Astrocyte (in vitro differentiated cells and primary cell): ENCODE results near the gene MRTFA. TPM values are rescaled to one million over a fixed set of nuclear protein-coding genes. Genes with fewer than 3 reads are reported as not detected.

ENCODE experiments used
- DNase-seq: peaks from one replicate; pipeline ENCODE4 v3.0.0-alpha.2; 2010; ENCODE audit warnings: low read depth
- FAIRE-seq: peaks from 2 replicates; lab custom pipeline; 2011; peaks lifted over from hg19 to GRCh38; lab: Jason Lieb, UNC
- H2AFZ ChIP-seq: 2 replicates; pipeline ENCODE4 v1.6.0; 2012; ENCODE audit warnings: low read depth, low read length, inconsistent platforms
- H3K27ac ChIP-seq: 2 replicates; pipeline ENCODE4 v1.5.1; 2011; ENCODE audit warnings: low read depth, low read length, inconsistent platforms
- H3K27me3 ChIP-seq: 2 replicates; pipeline ENCODE4 v1.6.0; 2011; ENCODE audit warnings: low read length, inconsistent platforms; ENCODE audit not compliant: insufficient read depth
- H3K36me3 ChIP-seq: 2 replicates; pipeline ENCODE4 v1.5.1; 2011; ENCODE audit warnings: low read length, inconsistent platforms; ENCODE audit not compliant: insufficient read depth
- H3K4me1 ChIP-seq: 2 replicates; pipeline ENCODE4 v1.5.1; 2011; ENCODE audit warnings: low read length, inconsistent platforms; ENCODE audit not compliant: insufficient read depth
- H3K4me2 ChIP-seq: 2 replicates; pipeline ENCODE4 v1.6.0; 2012; ENCODE audit warnings: low read length, inconsistent platforms
- H3K4me3 ChIP-seq: 2 replicates; pipeline ENCODE4 v1.5.1; 2011; ENCODE audit warnings: low read depth, mild to moderate bottlenecking, low read length, inconsistent platforms; ENCODE audit not compliant: insufficient read depth
- H3K79me2 ChIP-seq: 2 replicates; pipeline ENCODE4 v1.6.0; 2012; ENCODE audit warnings: mild to moderate bottlenecking, low read length, inconsistent platforms; ENCODE audit not compliant: insufficient read depth
- H3K9ac ChIP-seq: 2 replicates; pipeline ENCODE4 v1.6.0; 2012; ENCODE audit warnings: mild to moderate bottlenecking, low read length, inconsistent platforms
- H3K9me3 ChIP-seq: 2 replicates; pipeline ENCODE4 v1.5.1; 2012; ENCODE audit warnings: low read depth, mild to moderate bottlenecking, low read length, inconsistent platforms; ENCODE audit not compliant: insufficient read depth
- H4K20me1 ChIP-seq: 2 replicates; pipeline ENCODE4 v1.6.0; 2012; ENCODE audit warnings: low read length, inconsistent platforms; ENCODE audit not compliant: insufficient read depth
- H3K27ac Mint-ChIP-seq: one replicate; pipeline ENCODE4 v1.8.0; 2021; ENCODE audit warnings: mild to moderate bottlenecking, mixed read lengths; ENCODE audit not compliant: unreplicated experiment
- H3K27me3 Mint-ChIP-seq: one replicate; pipeline ENCODE4 v1.8.0; 2021; ENCODE audit warnings: low read depth, mixed read lengths; ENCODE audit not compliant: unreplicated experiment
- H3K36me3 Mint-ChIP-seq: one replicate; pipeline ENCODE4 v1.8.0; 2021; ENCODE audit warnings: low read depth, mixed read lengths; ENCODE audit not compliant: unreplicated experiment
- H3K4me1 Mint-ChIP-seq: one replicate; pipeline ENCODE4 v1.8.0; 2021; ENCODE audit warnings: low read depth, mixed read lengths; ENCODE audit not compliant: unreplicated experiment
- H3K4me3 Mint-ChIP-seq: one replicate; pipeline ENCODE4 v1.8.0; 2021; ENCODE audit warnings: mild to moderate bottlenecking, moderate library complexity, mixed read lengths; ENCODE audit not compliant: unreplicated experiment
- H3K9me3 Mint-ChIP-seq: one replicate; pipeline ENCODE4 v1.8.0; 2021; ENCODE audit warnings: mild to moderate bottlenecking, mixed read lengths; ENCODE audit not compliant: unreplicated experiment
- CTCF ChIP-seq: IDR thresholded peaks from 2 replicates; pipeline ENCODE4 v1.5.1; 2011; ENCODE audit warnings: low read depth, mild to moderate bottlenecking, inconsistent platforms, low read length, moderate library complexity; ENCODE audit not compliant: insufficient read depth
- EZH2 ChIP-seq: IDR thresholded peaks from 2 replicates; pipeline ENCODE4 v1.6.1; 2012; ENCODE audit warnings: mild to moderate bottlenecking, low read length, inconsistent platforms; ENCODE audit not compliant: insufficient read depth
- total RNA-seq: library from RNA; stranded (reverse); gene quantifications from 2 replicates; pipeline ENCODE4 v1.2.1, GENCODE V29; 2021

MRTFA gene
- total RNA-seq, 1 donor from 2014 or later = 74.3 TPM

DNA sequence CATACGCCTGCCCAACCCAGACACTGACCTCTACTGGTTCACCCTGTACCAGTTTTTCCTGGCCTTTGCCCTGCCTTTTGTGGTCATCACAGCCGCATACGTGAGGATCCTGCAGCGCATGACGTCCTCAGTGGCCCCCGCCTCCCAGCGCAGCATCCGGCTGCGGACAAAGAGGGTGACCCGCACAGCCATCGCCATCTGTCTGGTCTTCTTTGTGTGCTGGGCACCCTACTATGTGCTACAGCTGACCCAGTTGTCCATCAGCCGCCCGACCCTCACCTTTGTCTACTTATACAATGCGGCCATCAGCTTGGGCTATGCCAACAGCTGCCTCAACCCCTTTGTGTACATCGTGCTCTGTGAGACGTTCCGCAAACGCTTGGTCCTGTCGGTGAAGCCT, 44.9 kb upstream of the MRTFA start:
- H3K27ac ChIP-seq = no peak overlapping the region
- peak overlapping the region; percentile 34 for H3K4me3 Mint-ChIP-seq

DNA sequence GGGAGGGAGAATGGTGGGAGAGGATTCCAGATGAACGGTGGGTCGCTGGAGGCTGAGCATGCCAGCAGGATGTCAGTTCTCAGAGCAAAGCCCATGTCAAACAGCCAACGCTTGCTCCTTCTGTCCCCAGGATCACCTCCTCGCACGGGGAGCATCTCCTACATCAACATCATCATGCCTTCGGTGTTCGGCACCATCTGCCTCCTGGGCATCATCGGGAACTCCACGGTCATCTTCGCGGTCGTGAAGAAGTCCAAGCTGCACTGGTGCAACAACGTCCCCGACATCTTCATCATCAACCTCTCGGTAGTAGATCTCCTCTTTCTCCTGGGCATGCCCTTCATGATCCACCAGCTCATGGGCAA, 44.3 kb upstream of the MRTFA start:
- H3K4me1 ChIP-seq = peaks cover 23% of the 10 kb centered on the region
- DNase-seq (no peak), FAIRE-seq (no peak)
- no peak overlapping the region for H3K4me3 ChIP-seq
- no peak for TF ChIP-seq CTCF
- TF ChIP-seq EZH2 = no peak
- no peaks in the 10 kb centered on the region for H4K20me1 ChIP-seq
- peaks cover 32% of the 10 kb centered on the region for H3K4me1 Mint-ChIP-seq
- no peaks in the 10 kb centered on the region for H3K9me3 Mint-ChIP-seq
- no peak overlapping the region for H3K9ac ChIP-seq
- H3K36me3 Mint-ChIP-seq = no peaks in the 10 kb centered on the region
- no peak overlapping the region for H2AFZ ChIP-seq
- no peaks in the 10 kb centered on the region for H3K36me3 ChIP-seq
- no peak overlapping the region for H3K4me2 ChIP-seq
- H3K27me3 ChIP-seq = peaks cover 13% of the 10 kb centered on the region
- peaks cover 2% of the 10 kb centered on the region for H3K27me3 Mint-ChIP-seq
- H3K27ac Mint-ChIP-seq = peak overlapping the region; percentile 67
- H3K9me3 ChIP-seq = no peaks in the 10 kb centered on the region
- H3K79me2 ChIP-seq = no peaks in the 10 kb centered on the region
- H3K27ac ChIP-seq = no peak overlapping the region
- H3K4me3 Mint-ChIP-seq = no peak overlapping the region

More for the DNA sequence above, 44.9 kb upstream of the MRTFA start:
- H3K4me1 ChIP-seq = peaks cover 23% of the 10 kb centered on the region
- Mint-ChIP-seq H3K36me3 (no peaks in the 10 kb centered on the region), H3K27me3 (peaks cover 2% of the 10 kb centered on the region), H3K4me1 (peaks cover 32% of the 10 kb centered on the region), H3K9me3 (no peaks in the 10 kb centered on the region), H3K27ac (no peak overlapping the region)
- no peaks in the 10 kb centered on the region for H3K79me2 ChIP-seq
- H2AFZ ChIP-seq = no peak overlapping the region
- no peak overlapping the region for H3K4me2 ChIP-seq
- H3K9ac ChIP-seq = no peak overlapping the region
- peaks cover 13% of the 10 kb centered on the region for H3K27me3 ChIP-seq
- H3K36me3 ChIP-seq = no peaks in the 10 kb centered on the region
- no peak for FAIRE-seq
- TF ChIP-seq CTCF (no peak), EZH2 (no peak)
- DNase-seq = no peak
- H3K9me3 ChIP-seq = no peaks in the 10 kb centered on the region
- H4K20me1 ChIP-seq = no peaks in the 10 kb centered on the region
- no peak overlapping the region for H3K4me3 ChIP-seq

DNA sequence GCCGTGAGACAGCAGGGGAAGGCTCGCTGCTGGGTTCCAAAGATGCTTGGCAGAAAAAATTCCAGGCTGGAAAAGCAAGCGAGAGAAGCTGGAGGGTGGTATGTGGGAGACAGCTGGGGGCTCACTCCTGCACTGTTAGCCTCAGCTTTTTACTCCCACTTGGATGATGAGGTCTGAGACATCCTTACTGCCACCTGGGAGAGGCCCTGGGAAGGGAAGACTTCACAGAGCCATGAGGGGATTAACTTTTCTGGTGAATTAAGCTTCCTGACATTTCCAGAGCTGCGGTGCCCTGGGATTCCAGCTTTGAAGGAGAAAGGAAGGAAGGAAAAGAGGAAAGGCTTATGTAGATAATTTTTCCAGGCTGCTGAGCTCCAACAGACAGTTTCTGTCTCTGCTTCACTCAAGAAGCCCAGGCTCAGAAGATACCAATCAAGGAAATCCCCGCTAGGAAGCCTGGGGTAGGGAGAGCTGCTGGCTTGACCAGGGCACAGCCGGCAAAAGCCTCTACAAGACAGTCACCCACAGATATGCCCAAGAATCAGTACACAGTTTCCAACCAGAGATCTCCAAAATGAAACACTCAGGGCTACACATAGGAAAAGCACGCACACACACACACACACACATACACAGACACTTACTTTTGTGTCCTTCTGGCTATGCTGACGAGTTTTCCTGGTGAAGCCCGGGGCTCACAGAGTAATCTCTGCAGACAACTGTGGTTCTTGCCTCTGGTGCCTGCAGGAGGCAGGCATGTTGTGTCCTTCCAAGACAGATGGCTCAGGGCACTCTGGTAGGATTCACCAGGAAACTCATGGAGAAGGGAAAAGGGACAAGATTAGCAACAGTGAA, 43.7 kb upstream of the MRTFA start:
- Mint-ChIP-seq H3K36me3 (no peaks in the 10 kb centered on the region), H3K4me1 (peaks cover 32% of the 10 kb centered on the region), H3K9me3 (no peaks in the 10 kb centered on the region), H3K27me3 (peaks cover 2% of the 10 kb centered on the region), H3K4me3 (peak overlapping the region; percentile 16), H3K27ac (peak overlapping the region; percentile 67)
- no peaks in the 10 kb centered on the region for H3K36me3 ChIP-seq
- no peak overlapping the region for H3K27ac ChIP-seq
- H3K9me3 ChIP-seq = no peaks in the 10 kb centered on the region
- H3K4me3 ChIP-seq = peak overlapping the region; percentile 38
- no peak for FAIRE-seq
- peaks cover 23% of the 10 kb centered on the region for H3K4me1 ChIP-seq
- TF ChIP-seq EZH2 = no peak
- no peak for TF ChIP-seq CTCF
- no peaks in the 10 kb centered on the region for H4K20me1 ChIP-seq
- H3K4me2 ChIP-seq = peak overlapping the region; percentile 85
- DNase-seq = no peak
- H2AFZ ChIP-seq = no peak overlapping the region
- H3K79me2 ChIP-seq = no peaks in the 10 kb centered on the region
- peak overlapping the region; percentile 50 for H3K9ac ChIP-seq
- H3K27me3 ChIP-seq = peaks cover 13% of the 10 kb centered on the region
